Nasal cavity respiratory epithelium epithelial cell of viscerocranial mucosa (primary cell): ENCODE measurements around the gene CIRBP. TPM values are rescaled to one million over a fixed set of nuclear protein-coding genes. Genes with fewer than 3 reads are reported as not detected.

Experiments used
- total RNA-seq: library from RNA; depleted of rRNA; stranded (reverse); fragments of >200 nt; gene quantifications from 2 replicates; pipeline ENCODE4 v1.2.3, GENCODE V29; 2014

CIRBP gene
- 82.7 and 181 TPM in 2 replicates for total RNA-seq

DNA sequence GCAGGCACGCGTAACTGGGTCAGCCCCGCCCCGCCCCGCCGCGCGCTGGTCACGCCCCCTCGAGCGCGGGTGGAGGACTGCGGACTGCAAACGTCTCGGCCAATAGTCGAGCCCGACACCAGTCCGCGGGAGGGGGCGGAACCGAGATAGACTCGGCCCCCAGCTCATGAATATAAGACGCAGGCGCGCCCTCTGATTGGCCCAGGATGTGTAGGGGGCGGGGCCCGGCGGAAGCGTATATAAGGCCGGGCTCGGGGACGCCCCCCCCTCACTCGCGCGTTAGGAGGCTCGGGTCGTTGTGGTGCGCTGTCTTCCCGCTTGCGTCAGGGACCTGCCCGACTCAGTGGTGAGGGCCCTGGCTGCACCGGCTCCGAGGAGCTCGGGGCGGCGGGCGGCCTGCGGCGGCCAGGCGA lies at the start of gene CIRBP:
Gene CIRBP (plus strand): TSS at position 268 of the 413 bp plus-strand sequence. CDS start 1,602 bp downstream, outside the sequence.

GRCh38 chr19:1237754-1238368 lies 31.3 kb upstream of the CIRBP start, which contains the start of gene CBARP:
Gene CBARP, minus strand, starts transcription at chr19:1238005. Its CDS starts 1,905 bp downstream, at chr19:1236100.

DNA sequence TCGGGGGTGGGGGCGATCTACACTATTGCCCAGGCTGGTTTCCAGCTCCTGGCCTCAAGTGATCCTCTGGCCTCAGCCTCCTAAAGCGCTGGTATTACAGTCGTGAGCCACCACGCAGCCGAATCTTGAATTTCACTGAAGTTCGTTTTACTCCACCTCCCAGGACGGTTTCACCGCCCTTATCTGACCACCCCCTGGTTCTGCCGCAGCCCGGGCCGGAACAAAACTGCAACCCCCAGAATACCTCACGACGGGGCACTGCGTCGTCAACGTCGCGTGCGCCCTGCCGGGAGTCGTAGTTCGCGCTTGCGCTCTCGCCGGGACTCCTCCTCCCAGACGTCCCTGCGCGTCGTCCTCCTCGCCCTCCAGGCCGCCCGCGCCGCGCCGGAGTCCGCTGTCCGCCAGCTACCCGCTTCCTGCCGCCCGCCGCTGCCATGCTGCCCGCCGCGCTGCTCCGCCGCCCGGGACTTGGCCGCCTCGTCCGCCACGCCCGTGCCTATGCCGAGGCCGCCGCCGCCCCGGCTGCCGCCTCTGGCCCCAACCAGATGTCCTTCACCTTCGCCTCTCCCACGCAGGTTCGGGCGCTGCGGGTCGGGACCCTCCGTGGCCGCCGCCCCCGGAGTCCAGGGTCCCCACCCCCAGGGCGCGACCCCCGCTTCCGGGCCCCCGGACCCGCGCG lies 27.6 kb upstream of the CIRBP start, which contains the start of gene ATP5F1D:
Gene ATP5F1D (plus strand): TSS at position 335 of the 679 bp plus-strand sequence. CDS start 100 bp downstream, at position 435.

GRCh38 chr19:1248139-1248785 lies 20.9 kb upstream of the CIRBP start, which contains the start of gene MIDN:
Gene MIDN, plus strand, starts transcription at chr19:1248583. Its CDS starts 1,714 bp downstream, at chr19:1250297.

DNA sequence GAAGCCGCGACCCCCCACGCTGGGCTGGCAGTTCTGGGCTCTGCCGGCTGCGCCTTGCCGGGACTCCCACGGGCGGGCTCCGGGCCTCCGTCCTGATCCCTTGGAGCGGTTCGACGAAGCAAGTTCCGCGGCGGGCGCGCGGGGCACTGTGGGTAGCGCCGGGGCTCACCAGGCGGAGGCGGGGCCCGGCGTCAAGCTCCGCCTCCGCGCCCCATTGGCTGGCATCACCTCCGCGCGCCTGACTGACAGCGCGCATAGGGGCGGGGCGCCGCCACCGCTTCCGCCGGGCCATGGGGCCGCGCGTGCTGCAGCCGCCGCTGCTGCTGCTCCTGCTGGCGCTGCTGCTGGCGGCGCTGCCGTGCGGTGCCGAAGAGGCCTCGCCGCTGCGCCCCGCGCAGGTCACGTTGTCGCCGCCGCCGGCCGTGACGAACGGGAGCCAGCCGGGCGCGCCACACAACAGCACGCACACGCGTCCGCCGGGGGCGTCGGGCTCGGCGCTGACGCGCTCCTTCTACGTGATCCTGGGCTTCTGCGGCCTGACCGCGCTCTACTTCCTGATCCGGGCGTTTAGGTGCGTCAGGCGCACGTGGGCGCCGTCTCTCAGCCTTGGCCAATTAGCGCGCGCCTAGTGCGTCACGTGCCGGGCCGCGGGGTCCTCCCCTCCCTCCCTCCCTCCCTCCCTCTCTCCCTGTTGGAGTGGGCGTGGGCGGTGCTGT lies 6.3 kb downstream of the CIRBP start, which contains the start of gene FAM174C:
Gene FAM174C (plus strand): TSS at position 271 of the 716 bp plus-strand sequence. CDS start 20 bp downstream, at position 291.

DNA sequence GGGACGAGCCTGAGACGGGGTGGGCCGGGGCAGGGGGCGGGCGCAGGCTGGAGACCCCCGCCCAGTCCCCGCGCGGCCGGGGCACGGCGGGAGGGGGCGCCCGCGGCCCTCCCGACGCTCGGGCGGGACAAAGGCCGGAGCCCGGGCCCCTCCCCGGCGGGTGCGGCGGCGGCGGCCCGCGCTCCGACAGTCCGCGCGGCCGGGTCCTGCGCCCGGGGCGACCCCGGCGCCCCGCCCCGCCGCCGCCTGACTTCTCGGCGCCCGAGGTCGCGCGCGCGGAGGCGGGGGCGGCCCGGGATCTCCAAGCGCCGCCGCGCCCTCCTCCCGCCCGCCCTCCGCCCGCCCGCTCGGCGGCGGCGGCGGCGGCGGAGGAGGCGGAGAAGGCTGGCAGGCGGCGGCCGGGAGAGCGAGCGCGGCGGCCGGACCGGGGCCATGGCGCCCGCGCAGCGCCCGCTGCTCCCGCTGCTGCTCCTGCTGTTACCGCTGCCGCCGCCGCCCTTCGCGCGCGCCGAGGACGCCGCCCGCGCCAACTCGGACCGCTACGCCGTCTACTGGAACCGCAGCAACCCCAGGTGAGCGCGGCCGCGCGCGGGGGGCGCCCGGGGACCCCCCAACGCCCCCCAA lies 16.7 kb downstream of the CIRBP start, which contains the start of gene EFNA2:
Gene EFNA2 (plus strand): TSS at position 137 of the 624 bp plus-strand sequence. CDS start 296 bp downstream, at position 433.

Other genes starting within 250 kb of the CIRBP start
- 74.5 and 108 TPM in 2 replicates for gene TMEM259, start 248.2 kb upstream of the CIRBP start, total RNA-seq
- not detected in 2 replicates for gene RNU6-2, start 247.8 kb upstream of the CIRBP start, total RNA-seq
- gene CNN2, start 242.7 kb upstream of the CIRBP start, total RNA-seq: 143 and 272 TPM in 2 replicates
- gene ABCA7, start 229.2 kb upstream of the CIRBP start, total RNA-seq: 15.1 and 16.1 TPM in 2 replicates
- 4.6 and 4.8 TPM in 2 replicates for gene ARHGAP45, start 202.2 kb upstream of the CIRBP start, total RNA-seq
- 53.0 and 84.9 TPM in 2 replicates for gene POLR2E, start 174.0 kb upstream of the CIRBP start, total RNA-seq
- gene GPX4, start 165.3 kb upstream of the CIRBP start, total RNA-seq: 220 and 224 TPM in 2 replicates
- 23.2 and 120 TPM in 2 replicates for gene SBNO2, start 95.1 kb upstream of the CIRBP start, total RNA-seq
- 110 and 132 TPM in 2 replicates for gene STK11, start 63.6 kb upstream of the CIRBP start, total RNA-seq
- gene CBARP, start 31.3 kb upstream of the CIRBP start, total RNA-seq: 2.4 and 6.0 TPM in 2 replicates
- 6.5 and 28.9 TPM in 2 replicates for gene ATP5F1D, start 27.6 kb upstream of the CIRBP start, total RNA-seq
- gene MIDN, start 20.7 kb upstream of the CIRBP start, total RNA-seq: 32.1 and 46.6 TPM in 2 replicates
- gene FAM174C, start 6.2 kb downstream of the CIRBP start, total RNA-seq: 22.5 and 35.5 TPM in 2 replicates
- gene EFNA2, start 16.5 kb downstream of the CIRBP start, total RNA-seq: not detected in 2 replicates
- gene NDUFS7, start 114.6 kb downstream of the CIRBP start, total RNA-seq: 64.0 and 67.3 TPM in 2 replicates
- gene GAMT, start 132.2 kb downstream of the CIRBP start, total RNA-seq: 2.4 and 26.9 TPM in 2 replicates
- gene DAZAP1, start 138.3 kb downstream of the CIRBP start, total RNA-seq: 58.0 and 108 TPM in 2 replicates
- gene RPS15, start 169.1 kb downstream of the CIRBP start, total RNA-seq: 288 and 442 TPM in 2 replicates
- gene APC2, start 180.8 kb downstream of the CIRBP start, total RNA-seq: 0.14 and 0.34 TPM in 2 replicates
- 29.7 and 32.3 TPM in 2 replicates for gene C19orf25, start 209.9 kb downstream of the CIRBP start, total RNA-seq
- 0.68 and 1.2 TPM in 2 replicates for gene PCSK4, start 221.0 kb downstream of the CIRBP start, total RNA-seq
- gene REEP6, start 221.8 kb downstream of the CIRBP start, total RNA-seq: 1.4 and 4.2 TPM in 2 replicates
- 3.1 and 8.6 TPM in 2 replicates for gene ADAMTSL5, start 243.7 kb downstream of the CIRBP start, total RNA-seq